Heart left ventricle (tissue), 16 donors: ENCODE data around the gene MRPL33. TPM values are rescaled to one million over a fixed set of nuclear protein-coding genes. Genes with fewer than 3 reads are reported as not detected.
A peak's percentile ranks its signal among the peaks of the same experiment; 100 is the strongest.
"Not testable (repeated sequence)": the region's sequence is repeated elsewhere in the genome, so short reads cannot be mapped to it uniquely, and the experiment has no call there.

Source experiments
- ATAC-seq, 4 donors: fragments of 200-7000 bp; cut with Tn5 transposase; one replicate each; pipeline ENCODE4 v1.9.1; 2020 to 2022; ENCODE audit warnings: moderate library complexity in 4 of 4, mild to moderate bottlenecking in 3 of 4, moderate number of reproducible peaks in 1 of 4
- DNase-seq, 5 donors: peaks; one replicate each; pipeline ENCODE4 v3.0.0-alpha.2; 2020
- H3K27ac ChIP-seq, 12 donors: fragments of 200-600 bp; sonication (generic) in 4 of 12; one replicate each; pipeline versions ENCODE4 v1.5.0 to v1.8.0; 2016 to 2022; ENCODE audit warnings: mild to moderate bottlenecking in 2 of 12
- H3K27me3 ChIP-seq, 9 donors: fragments of 200-600 bp; sonication (generic) in 2 of 9; one replicate each; pipeline versions ENCODE4 v1.5.1 to v1.8.0; 2016 to 2022; ENCODE audit warnings: mild to moderate bottlenecking in 3 of 9
- H3K36me3 ChIP-seq, 9 donors: fragments of 200-600 bp; sonication (generic) in 2 of 9; one replicate each; pipeline versions ENCODE4 v1.5.0 to v1.8.0; 2018 to 2022; ENCODE audit warnings: mild to moderate bottlenecking in 2 of 9
- H3K4me1 ChIP-seq, 12 donors: fragments of 200-600 bp; sonication (generic) in 4 of 12; one replicate each; pipeline versions ENCODE4 v1.5.0 to v1.8.0; 2016 to 2022; ENCODE audit warnings: mild to moderate bottlenecking in 3 of 12
- H3K4me3 ChIP-seq, 12 donors: fragments of 200-600 bp; sonication (generic) in 4 of 12; one replicate each; pipeline versions ENCODE4 v1.5.0 to v1.8.0; 2017 to 2022; ENCODE audit warnings: mild to moderate bottlenecking in 9 of 12, moderate library complexity in 4 of 12
- H3K9me3 ChIP-seq, 12 donors: fragments of 200-600 bp; sonication (generic) in 4 of 12; one replicate each; pipeline versions ENCODE4 v1.5.0 to v1.8.0; 2016 to 2022; ENCODE audit warnings: mild to moderate bottlenecking in 1 of 12
- POLR2A ChIP-seq, 2 donors: fragments of 450-650 bp; IDR thresholded peaks; one replicate each; pipeline ENCODE4 v1.6.1; 2017; ENCODE audit warnings: antibody characterized with exemption in 2 of 2, mild to moderate bottlenecking in 2 of 2, moderate library complexity in 2 of 2
- WGBS, 4 donors: extraction: QIAGEN DNeasy Blood & Tissue Kit in 2 of 4; methylation state at CpG; one replicate each; pipeline versions ENCODE4 v1.1.5 to v1.1.7; 2013 to 2018; 5-methylcytosine and 5-hydroxymethylcytosine counted together
- intact Hi-C, 10 donors: fragments of 100-400 bp; cut with DNase I; formaldehyde crosslinking; loops; one replicate each; pipeline versions ENCODE4 v1.11.1 to v1.14.2; 2022
- polyA plus RNA-seq, 2 donors: library from polyadenylated mRNA; stranded (reverse); fragments of 200-250 nt; gene quantifications; one replicate each; pipeline ENCODE4 v1.2.3, GENCODE V29; 2013
- total RNA-seq, 9 donors: library from RNA; depleted of rRNA in 2 of 9; stranded (reverse); fragments of >200 nt in 2 of 9; fragmentation: NEBNext Ultra II Directional in 3 of 9; extraction: Animal tissue kit (Norgen Biotek cat#: 25700) in 3 of 9; gene quantifications; one replicate each; pipeline versions ENCODE4 v1.1.0 to v1.2.4, GENCODE V29; 2016 to 2023
- TF ChIP-seq, protein P1 (sequence below), 12 donors: fragments of 200-600 bp; sonication (generic) in 4 of 12; IDR thresholded peaks; one replicate each; pipeline versions ENCODE4 v1.5.0 to v1.8.0; 2018 to 2022; ENCODE audit warnings: antibody characterized with exemption in 12 of 12, mild to moderate bottlenecking in 5 of 12
- donor health status: ischemic (EF 13 %, LVEDD 7.1; RV severe dilation, severe dysfunction).
- donor health status: healthy with polysubstance abuse.
- donor health status: DM: no; HTN: yes; CAD: no.
- donor health status: DM: no; HTN: no; CAD: no.
- donor health status: ischemic (EF 25% LVEDD 6.9; RV normal size, moderate dysfunction).
- donor health status: ischemic (EF 25% LVEDD 5.7; RV mildly dilated, moderate dysfunction).
- donor health status: healthy.
- donor health status: DM: yes; HTN: yes; CAD: no.
- donor health status: ischemic (EF 35%, LVEDD 5.7; RV mildly dilated, moderate dysfunction).
- donor health status: nonischemic (EF 11% LVEDD 7.7; RV severe dilation, severe dysfunction).
- donor health status: DM: yes; HTN: yes; CAD: no.
- donor health status: PGD.
- donor health status: ischemic (EF 29% LVEDD 5.4; RV normal size, mild dysfunction).
- donor health status: nonischemic (EF 23%, LVEDD 6.1; RV moderate dilation, normal function).

MRPL33 gene
- total and polyA plus RNA-seq, 11 donors, result 163 to 901 (median 305) TPM

DNA sequence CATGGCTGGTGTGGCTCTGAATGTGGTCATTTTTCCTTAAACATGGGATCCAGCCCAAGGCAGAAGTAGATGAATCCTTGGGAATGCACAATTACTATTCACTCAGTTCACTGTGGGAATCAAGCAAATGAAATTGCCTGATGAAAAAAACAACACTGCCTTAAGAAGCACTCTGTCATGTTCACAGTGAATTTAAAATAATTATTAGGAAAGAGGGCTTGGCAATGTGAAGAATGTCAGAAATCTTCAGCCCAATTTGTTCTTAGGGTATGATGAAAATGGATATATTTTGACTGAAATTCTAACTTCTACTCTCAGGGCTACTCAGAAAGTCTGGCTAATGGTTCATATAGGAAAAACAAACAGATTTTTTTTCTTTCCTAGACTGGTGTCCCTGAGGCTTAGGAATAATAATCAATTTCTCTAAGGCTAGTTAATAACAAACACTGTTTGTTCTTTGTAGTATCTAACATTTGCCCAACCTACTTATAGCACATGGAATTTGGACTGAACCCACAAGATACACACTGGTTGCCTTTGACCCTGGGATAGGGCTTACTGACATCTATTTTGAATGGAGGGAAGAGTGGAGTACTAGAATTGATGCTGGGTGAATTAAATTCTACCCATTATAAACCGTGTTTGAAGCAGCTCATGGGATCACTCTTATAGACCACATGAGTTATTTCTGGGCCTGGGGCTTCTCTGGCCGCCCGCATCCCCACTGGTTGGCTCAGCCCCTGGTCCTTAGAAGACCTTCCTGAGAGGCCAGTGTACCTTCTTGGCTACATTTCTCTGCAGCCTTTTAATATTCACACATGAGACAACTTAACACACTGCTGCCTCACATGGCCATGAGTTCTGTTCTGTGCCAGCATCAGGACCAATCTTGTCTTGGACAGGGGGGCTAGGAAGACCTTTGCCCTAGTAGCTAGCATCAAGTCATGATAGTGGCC, 8.3 kb upstream of the MRPL33 start:
- WGBS, 4 donors, result 81 to 89% (median 85%) methylated on average over 3 of the region's 3 CpGs
- intact Hi-C loops, result no loop called here
- H3K27ac ChIP-seq, result no peak overlapping the region
- ATAC-seq (no peak), DNase-seq (no peak)
- no peak for TF ChIP-seq POLR2A (IDR thresholded peaks at IDR 0.05)
- TF ChIP-seq, protein P1, sequence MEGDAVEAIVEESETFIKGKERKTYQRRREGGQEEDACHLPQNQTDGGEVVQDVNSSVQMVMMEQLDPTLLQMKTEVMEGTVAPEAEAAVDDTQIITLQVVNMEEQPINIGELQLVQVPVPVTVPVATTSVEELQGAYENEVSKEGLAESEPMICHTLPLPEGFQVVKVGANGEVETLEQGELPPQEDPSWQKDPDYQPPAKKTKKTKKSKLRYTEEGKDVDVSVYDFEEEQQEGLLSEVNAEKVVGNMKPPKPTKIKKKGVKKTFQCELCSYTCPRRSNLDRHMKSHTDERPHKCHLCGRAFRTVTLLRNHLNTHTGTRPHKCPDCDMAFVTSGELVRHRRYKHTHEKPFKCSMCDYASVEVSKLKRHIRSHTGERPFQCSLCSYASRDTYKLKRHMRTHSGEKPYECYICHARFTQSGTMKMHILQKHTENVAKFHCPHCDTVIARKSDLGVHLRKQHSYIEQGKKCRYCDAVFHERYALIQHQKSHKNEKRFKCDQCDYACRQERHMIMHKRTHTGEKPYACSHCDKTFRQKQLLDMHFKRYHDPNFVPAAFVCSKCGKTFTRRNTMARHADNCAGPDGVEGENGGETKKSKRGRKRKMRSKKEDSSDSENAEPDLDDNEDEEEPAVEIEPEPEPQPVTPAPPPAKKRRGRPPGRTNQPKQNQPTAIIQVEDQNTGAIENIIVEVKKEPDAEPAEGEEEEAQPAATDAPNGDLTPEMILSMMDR (IDR thresholded peaks at IDR 0.05), result no peak
- H3K4me1 ChIP-seq, result peaks cover 0 to 13% (median 3%) of the 10 kb centered on the region in 12 donors
- H3K36me3 ChIP-seq, result no peaks in the 10 kb centered on the region
- no peak overlapping the region for H3K4me3 ChIP-seq
- H3K9me3 ChIP-seq, result no peaks in the 10 kb centered on the region
- H3K27me3 ChIP-seq, result no peaks in the 10 kb centered on the region

DNA sequence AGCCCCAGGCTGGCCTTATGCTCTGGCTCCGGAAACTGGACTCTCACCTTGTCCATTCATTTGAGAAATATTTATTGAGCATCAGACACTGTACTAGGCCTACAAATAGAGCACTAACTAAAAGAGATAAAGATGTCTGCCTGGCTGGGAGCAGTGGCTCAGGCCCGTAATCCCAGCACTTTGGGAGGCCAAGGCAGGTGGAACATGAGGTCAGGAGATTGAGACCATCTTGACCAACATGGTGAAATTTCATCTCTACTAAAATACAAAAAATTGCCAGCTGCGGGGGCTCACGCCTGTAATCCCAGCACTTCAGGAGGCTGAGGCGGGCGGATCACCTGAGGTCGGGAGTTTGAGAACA, 7.6 kb upstream of the MRPL33 start:
- Histone ChIP-seq H3K9me3 (no peaks in the 10 kb centered on the region), H3K36me3 (no peaks in the 10 kb centered on the region), H3K27me3 (no peaks in the 10 kb centered on the region), H3K4me1 (peaks cover 0 to 13% (median 3%) of the 10 kb centered on the region in 12 donors), H3K4me3 (no peak overlapping the region), H3K27ac (no peak overlapping the region)
- intact Hi-C loops, result no loop called here
- no peak for DNase-seq
- ATAC-seq, result no peak
- TF ChIP-seq, protein P1 (IDR thresholded peaks at IDR 0.05), result no peak
- no peak for TF ChIP-seq POLR2A (IDR thresholded peaks at IDR 0.05)
- WGBS, 4 donors, result 96 to 98% (median 97%) methylated on average over 7 of the region's 7 CpGs

DNA sequence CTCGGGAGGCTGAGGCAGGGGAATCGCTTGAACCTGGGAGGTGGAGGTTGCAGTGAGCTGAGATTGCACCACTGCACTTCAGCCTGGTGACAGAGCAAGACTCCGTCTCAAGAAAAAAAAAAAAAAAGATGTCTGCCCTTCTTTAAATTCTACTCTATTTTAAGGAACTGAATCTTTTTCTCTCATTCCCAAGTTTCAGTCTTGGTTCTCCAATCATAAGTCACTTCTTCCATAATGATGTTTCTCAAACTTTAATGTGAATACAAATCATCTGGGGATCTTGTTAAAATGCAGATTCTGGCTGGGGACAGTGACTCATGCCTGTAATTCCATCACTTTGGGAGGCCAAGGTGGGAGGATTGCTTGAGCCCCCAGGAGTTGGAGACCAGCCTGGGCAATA, 7.0 kb upstream of the MRPL33 start:
- DNase-seq, H3K36me3 ChIP-seq, intact Hi-C loops, H3K9me3 ChIP-seq, H3K27me3 ChIP-seq, H3K4me3 ChIP-seq, ATAC-seq: not testable (repeated sequence)
- Histone ChIP-seq H3K27ac (peak overlapping the region in 1 of 12 donors; percentile 27), H3K4me1 (peaks cover 0 to 13% (median 3%) of the 10 kb centered on the region in 12 donors)
- WGBS, 4 donors, result 86 to 96% (median 92%) methylated on average over 3 of the region's 3 CpGs

DNA sequence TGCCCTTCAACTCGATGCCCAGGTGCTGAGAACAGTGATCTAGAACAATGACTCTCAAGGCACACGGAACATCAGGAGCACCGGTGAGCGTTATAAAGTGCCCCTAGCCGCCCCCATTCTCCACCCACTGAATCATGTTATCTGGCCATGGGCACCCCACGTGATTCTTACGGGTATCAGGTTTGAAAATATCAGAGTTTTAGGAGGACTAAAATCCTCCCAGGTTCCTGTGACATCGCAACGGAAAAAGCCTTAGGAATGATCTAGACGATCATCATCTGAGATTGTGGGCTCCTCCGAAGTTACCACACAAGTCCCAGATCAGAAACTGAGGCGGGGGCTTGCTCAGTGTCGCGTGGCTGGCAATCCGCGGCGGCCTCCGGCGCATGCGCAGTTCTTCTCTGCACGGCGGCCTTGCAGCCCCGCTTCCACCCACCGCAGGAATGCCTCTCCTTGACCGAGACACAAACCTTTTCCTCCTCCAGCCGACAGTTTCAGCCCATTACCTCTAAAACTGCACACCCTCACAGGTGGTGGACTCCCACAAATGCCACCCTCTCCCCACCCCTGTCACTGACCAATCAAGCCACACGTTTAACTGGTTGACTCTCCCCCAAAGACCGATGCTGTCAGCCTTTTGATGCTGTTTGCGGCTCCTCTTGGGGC, 5.8 kb upstream of the MRPL33 start:
- no peaks in the 10 kb centered on the region for H3K9me3 ChIP-seq
- H3K4me3 ChIP-seq, result peak overlapping the region in 11 of 12 donors; percentile 6 to 47 (median 35)
- intact Hi-C loops, result no loop called here
- 16 to 43% (median 20%) methylated on average over 28 to 29 of the region's 29 CpGs for WGBS, 4 donors
- H3K36me3 ChIP-seq, result no peaks in the 10 kb centered on the region
- DNase-seq, result peak; percentile 45 to 82 (median 62)
- TF ChIP-seq, protein P1 (IDR thresholded peaks at IDR 0.05), result no peak
- peak in 1 of 2 donors; percentile 13 for TF ChIP-seq POLR2A (IDR thresholded peaks at IDR 0.05)
- peak overlapping the region in 3 of 12 donors; percentile 14 to 49 (median 17) for H3K27ac ChIP-seq
- no peaks in the 10 kb centered on the region for H3K27me3 ChIP-seq
- peaks cover 0 to 13% (median 4%) of the 10 kb centered on the region in 12 donors for H3K4me1 ChIP-seq
- ATAC-seq, result peak; percentile 59 to 80 (median 75)
